Activated naive CD4-positive, alpha-beta T cell treated with anti-CD3 and anti-CD28 coated beads, Interleukin-2, amount 10 ng/mL, durations not matched to agents 7 days and 5 days (primary cell): ENCODE data around the gene RCN1.

ENCODE experiments used
- CTCF ChIA-PET: fragments of 350-600 bp; sonication (Branson Sonifier 250); formaldehyde crosslinking; loops from one replicate; lab custom pipeline; 2021; ENCODE audit warnings: antibody characterized with exemption; lab: Charles Lee
- DNase-seq: peaks from one replicate; pipeline ENCODE4 v3.0.0-alpha.2; 2020
- H3K27ac Mint-ChIP-seq: one replicate; pipeline ENCODE4 v1.8.0; 2021; ENCODE audit warnings: mild to moderate bottlenecking, moderate library complexity, mixed read lengths
- H3K27me3 Mint-ChIP-seq: one replicate; pipeline ENCODE4 v1.8.0; 2021; ENCODE audit warnings: mild to moderate bottlenecking, mixed read lengths
- H3K36me3 Mint-ChIP-seq: one replicate; pipeline ENCODE4 v1.8.0; 2021; ENCODE audit warnings: mixed read lengths
- H3K4me1 Mint-ChIP-seq: one replicate; pipeline ENCODE4 v1.8.0; 2021; ENCODE audit warnings: mixed read lengths
- H3K4me3 Mint-ChIP-seq: one replicate; pipeline ENCODE4 v1.8.0; 2021; ENCODE audit warnings: mild to moderate bottlenecking, moderate library complexity, mixed read lengths
- H3K9me3 Mint-ChIP-seq: one replicate; pipeline ENCODE4 v1.8.0; 2021; ENCODE audit warnings: mixed read lengths

Gene RCN1

DNA sequence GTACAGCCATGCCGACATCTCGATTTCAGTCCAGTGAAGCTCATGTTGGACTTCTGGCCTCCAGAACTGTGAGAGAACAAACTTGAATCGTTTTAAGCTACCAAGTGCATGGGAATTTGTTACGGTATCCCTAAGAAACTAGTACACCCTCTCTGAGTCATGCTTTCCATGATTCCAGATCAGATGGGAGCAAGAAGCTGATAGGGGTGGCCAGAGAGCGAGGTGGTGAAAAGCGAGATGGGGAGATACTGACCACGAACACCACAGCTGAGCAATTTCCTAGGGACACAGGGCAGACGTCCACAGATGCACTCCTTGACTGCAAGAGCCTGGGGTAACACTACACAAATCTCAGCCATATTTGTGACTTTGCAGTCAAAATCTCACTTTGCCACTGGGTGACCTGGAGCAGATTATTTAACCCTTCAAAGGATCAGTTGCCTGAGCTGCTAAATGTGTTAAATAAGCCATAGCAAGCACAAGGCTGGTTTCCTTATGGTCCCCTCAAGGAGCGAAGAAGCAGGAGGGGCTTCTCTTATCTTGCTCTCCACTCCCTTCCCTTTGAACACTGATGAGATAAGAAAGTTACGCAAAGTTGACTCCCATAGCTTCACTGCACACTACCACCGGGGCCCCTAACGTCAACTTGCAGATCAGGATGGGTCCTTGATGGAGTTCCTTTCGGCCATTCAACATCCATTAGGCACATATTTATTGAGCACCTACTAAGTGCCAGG, 22.6 kb upstream of the RCN1 start:
- Mint-ChIP-seq H3K4me1 (no peaks in the 10 kb centered on the region), H3K4me3 (no peak overlapping the region), H3K27ac (no peak overlapping the region), H3K27me3 (peaks cover 56% of the 10 kb centered on the region), H3K9me3 (no peaks in the 10 kb centered on the region), H3K36me3 (no peaks in the 10 kb centered on the region)
- CTCF ChIA-PET, result no interaction called here
- DNase-seq, result no peak

DNA sequence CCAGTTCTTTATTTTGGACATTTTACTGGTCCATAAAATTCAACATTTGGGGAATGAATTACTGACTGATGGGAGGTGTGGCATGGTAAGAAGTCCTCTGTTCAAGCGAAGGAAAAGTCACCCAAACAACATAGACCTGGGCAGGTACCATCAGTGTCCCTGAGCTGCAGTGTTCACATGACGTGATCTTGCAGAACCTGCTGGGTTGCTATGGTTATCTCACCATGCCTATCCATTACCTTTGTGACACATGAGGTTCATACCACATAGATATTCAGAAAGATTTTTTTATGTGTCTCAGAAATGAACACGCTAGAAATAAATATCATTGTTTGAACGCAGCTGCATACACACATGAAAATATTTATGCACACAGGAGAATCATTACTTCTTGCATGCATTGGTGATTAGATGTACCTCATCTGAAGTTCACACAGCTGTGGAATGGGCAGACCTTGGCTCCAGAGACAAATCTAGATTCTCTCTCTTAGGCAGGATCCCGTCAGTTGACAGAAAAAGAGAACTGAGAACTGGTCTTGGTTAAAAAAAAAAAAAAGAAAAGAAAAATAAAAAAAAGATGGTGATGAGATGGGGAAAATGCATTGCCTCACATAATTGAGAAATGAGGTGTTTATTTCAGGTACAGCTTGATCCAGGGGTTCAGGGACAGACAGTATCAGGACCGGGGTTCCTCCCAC, 21.4 kb upstream of the RCN1 start:
- Mint-ChIP-seq H3K9me3 (no peaks in the 10 kb centered on the region), H3K36me3 (no peaks in the 10 kb centered on the region), H3K4me3 (no peak overlapping the region), H3K4me1 (no peaks in the 10 kb centered on the region), H3K27me3 (peaks cover 59% of the 10 kb centered on the region), H3K27ac (no peak overlapping the region)
- CTCF ChIA-PET, result no interaction called here
- no peak for DNase-seq

DNA sequence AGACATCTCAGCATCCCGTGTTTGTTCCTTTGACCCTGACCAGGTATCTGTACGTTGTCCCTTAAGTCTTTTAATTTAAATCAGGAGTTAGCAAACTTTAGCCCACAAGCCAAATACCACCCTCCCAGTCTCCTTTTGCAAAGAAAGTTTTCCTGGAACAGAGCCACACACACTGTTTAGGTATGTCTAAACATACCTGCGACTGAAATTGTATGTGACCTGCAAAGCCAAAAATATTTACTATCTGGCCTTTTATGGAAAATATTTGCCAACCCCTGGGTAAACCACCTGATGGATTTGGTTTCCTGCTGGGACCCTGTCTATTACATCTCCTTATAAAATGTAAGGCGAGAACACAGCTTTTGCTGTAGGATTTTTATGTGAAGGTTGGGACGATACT, 20.2 kb upstream of the RCN1 start:
- no peaks in the 10 kb centered on the region for H3K4me1 Mint-ChIP-seq
- H3K27ac Mint-ChIP-seq, result no peak overlapping the region
- no peak for DNase-seq
- CTCF ChIA-PET, result no interaction called here
- H3K36me3 Mint-ChIP-seq, result no peaks in the 10 kb centered on the region
- no peak overlapping the region for H3K4me3 Mint-ChIP-seq
- H3K27me3 Mint-ChIP-seq, result peaks cover 50% of the 10 kb centered on the region
- H3K9me3 Mint-ChIP-seq, result no peaks in the 10 kb centered on the region

DNA sequence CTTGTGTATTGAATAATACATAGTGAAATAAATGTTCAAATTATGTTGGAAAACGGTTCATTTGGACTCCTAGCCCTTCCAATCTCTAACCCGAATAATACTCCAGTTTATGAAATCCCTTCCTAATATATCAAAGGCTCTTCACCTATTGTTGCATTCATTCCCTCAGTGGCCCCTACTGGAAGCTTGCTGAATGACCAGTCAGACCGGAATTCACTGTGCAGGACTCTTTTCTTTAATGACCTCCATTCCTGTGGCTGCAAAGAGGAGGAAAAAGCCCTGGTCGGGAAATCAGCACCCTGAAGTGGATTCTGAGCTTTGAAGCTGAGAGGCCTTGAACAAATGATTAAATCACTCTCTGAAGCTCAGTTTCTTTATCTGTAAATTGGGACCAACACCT, 19.1 kb upstream of the RCN1 start:
- Mint-ChIP-seq H3K27ac (no peak overlapping the region), H3K4me1 (no peaks in the 10 kb centered on the region), H3K27me3 (peaks cover 53% of the 10 kb centered on the region), H3K4me3 (no peak overlapping the region), H3K9me3 (no peaks in the 10 kb centered on the region), H3K36me3 (no peaks in the 10 kb centered on the region)
- DNase-seq, result no peak
- CTCF ChIA-PET, result no interaction called here

DNA sequence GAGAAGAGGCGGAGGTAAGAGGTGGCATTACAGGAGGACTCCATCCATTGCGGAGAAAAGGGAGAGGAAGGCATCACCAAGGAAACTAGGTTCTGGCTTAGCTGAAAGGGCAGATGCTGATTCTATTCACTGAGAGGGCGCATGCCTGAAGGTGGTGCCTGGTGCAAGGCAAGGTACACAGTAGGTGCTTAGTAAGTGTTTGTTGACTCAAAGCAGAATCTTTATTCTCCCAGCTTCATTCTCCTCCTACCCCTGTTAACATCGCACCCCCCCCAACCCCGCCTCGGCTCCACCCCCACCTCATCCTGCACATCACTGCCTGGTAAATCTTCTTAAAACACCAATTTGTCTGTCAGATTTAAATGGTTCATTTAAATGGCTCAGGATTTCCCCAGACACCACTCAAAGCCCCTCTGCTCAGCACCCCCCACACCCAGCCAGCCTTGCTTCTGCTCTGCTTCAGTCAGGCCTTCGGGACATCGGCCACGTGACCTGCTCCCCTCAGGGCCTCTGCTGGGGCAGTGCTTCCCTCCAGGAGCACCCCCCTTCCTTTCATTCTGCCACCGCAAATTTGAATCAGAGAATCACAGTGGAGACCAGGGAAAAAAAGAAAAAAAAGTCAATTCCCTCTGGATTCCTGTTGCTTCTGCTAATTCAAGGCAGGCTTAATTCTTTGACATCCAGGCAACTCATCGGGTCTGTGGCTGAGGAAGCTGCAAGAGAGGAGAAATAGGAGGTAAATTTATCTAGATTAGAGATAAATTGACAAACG, 17.8 kb upstream of the RCN1 start:
- CTCF ChIA-PET, result no interaction called here
- H3K4me1 Mint-ChIP-seq, result no peaks in the 10 kb centered on the region
- H3K27me3 Mint-ChIP-seq, result peaks cover 53% of the 10 kb centered on the region

DNA sequence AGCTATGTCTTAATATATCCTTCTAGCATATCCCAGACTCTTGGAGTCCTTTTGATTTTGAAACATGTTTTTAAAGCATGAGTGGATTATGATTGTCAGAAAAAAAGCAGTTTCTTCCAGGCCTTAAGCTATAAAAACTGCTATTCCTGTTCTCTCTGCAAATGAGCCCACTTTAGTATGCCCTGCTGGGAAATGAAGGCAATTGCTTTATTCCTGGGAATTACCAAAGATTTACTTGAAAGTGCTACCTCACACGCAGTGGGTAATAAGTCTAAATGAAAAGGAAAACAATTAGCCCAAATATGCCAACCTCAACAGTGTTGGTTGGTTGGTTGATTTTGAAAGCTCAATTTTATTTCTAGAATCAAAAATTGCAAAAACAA, 17.2 kb upstream of the RCN1 start:
- H3K4me3 Mint-ChIP-seq, result no peak overlapping the region
- no peaks in the 10 kb centered on the region for H3K36me3 Mint-ChIP-seq
- no peaks in the 10 kb centered on the region for H3K4me1 Mint-ChIP-seq
- no peak for DNase-seq
- H3K27me3 Mint-ChIP-seq, result peaks cover 47% of the 10 kb centered on the region
- H3K9me3 Mint-ChIP-seq, result no peaks in the 10 kb centered on the region
- CTCF ChIA-PET, result no interaction called here
- no peak overlapping the region for H3K27ac Mint-ChIP-seq

More for the DNA sequence above, 17.8 kb upstream of the RCN1 start:
- Mint-ChIP-seq H3K4me3 (no peak overlapping the region), H3K27ac (no peak overlapping the region), H3K9me3 (no peaks in the 10 kb centered on the region), H3K36me3 (no peaks in the 10 kb centered on the region)
- no peak for DNase-seq

DNA sequence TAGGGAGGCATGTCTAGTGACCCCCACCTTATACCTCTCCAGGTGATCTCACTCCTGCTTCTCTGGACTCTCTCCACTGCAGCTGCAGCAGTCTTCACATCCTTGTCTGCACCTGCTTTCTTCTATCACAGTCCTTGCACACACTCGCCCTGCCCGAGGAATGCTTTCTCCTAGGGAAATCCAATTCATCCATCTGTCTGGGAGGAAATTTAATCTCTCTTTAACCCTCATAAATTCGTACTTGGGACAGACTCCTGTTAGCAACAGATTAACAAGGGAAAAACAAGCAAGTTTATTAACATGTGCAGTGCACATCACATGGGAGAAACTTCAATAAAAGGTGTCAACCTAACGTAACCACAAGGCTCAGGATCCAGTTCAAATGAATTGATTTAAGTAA, 11.3 kb upstream of the RCN1 start:
- no peaks in the 10 kb centered on the region for H3K9me3 Mint-ChIP-seq
- DNase-seq, result no peak
- H3K27me3 Mint-ChIP-seq, result peaks cover 32% of the 10 kb centered on the region
- CTCF ChIA-PET, result no interaction called here
- H3K36me3 Mint-ChIP-seq, result no peaks in the 10 kb centered on the region
- no peaks in the 10 kb centered on the region for H3K4me1 Mint-ChIP-seq
- no peak overlapping the region for H3K4me3 Mint-ChIP-seq
- no peak overlapping the region for H3K27ac Mint-ChIP-seq

DNA sequence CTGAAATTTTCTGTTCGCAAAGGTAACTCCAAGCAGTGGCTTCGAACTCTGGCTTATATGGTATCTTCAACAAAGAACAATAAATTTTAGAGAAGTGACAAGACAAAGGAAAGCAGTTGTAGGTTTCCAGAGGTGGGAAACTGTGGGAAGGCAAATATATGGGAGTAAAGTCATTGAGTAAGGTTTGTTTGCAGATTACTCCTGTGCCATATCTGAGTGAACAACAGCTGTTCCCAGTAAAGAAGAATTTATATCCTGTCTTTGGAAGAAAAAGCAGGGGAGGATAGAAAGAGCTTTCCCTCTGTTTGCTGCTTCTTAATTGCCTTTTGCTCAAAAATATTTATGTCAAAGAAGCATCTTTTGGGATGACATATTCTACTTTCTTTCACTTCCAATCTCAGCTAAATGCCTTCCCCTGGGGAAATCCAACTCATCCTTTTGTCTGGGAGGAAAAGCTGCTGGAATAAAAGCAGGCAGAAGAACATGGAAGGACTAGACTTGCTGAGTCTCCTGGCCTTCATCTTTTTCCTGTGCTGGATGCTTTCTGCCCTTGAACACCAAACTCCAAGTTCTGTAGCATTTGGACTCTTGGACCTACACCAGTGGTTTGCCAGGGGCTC, 10.4 kb upstream of the RCN1 start:
- Mint-ChIP-seq H3K27ac (no peak overlapping the region), H3K4me3 (no peak overlapping the region), H3K9me3 (no peaks in the 10 kb centered on the region), H3K27me3 (peaks cover 38% of the 10 kb centered on the region), H3K36me3 (no peaks in the 10 kb centered on the region), H3K4me1 (no peaks in the 10 kb centered on the region)
- no peak for DNase-seq
- CTCF ChIA-PET, result no interaction called here

DNA sequence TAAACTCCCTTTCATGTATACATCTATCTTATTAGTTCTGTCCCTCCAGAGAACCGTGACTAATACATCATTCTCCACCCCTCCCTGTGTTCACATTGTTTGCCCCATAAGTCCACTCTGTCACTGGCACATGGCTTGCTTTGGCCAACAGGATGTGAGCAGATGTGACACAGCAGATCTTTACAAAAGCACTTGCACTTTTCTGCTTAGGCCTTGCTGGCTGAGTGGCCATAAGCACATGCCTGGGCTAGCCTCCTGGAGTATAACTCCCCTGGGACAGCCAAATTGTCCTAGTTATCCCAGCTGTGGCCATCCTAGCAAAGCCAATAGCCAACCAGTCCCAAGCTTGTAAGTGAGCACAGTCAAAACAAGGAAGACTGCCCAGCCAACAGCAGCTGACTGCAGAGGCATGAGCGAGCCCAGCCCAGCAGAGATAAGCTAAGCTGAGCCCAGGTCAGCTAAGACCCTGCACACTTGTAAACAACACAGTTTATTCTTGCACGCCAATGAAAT, 9.7 kb upstream of the RCN1 start:
- no peaks in the 10 kb centered on the region for H3K9me3 Mint-ChIP-seq
- no peak overlapping the region for H3K4me3 Mint-ChIP-seq
- H3K4me1 Mint-ChIP-seq, result no peaks in the 10 kb centered on the region
- H3K27me3 Mint-ChIP-seq, result peaks cover 38% of the 10 kb centered on the region
- DNase-seq, result no peak
- H3K36me3 Mint-ChIP-seq, result no peaks in the 10 kb centered on the region
- CTCF ChIA-PET, result no interaction called here
- no peak overlapping the region for H3K27ac Mint-ChIP-seq

DNA sequence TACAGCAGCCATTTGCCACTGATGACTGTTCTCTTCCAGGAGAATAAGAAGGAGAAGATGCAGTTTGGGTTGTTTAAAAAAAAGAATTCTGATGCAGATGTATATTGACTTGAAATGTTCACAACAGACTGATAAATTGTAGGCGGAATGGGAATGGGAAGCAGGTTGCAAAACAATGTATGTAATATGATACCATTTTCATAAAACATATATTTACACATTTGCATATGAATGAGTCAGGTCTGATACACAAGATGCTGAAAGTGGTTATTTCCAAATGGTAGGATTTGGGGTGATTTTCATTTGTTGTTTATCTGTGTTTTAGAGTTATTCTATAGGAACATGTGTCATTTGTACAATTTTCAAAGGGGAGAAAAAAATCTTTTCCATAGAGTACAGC, 9.0 kb upstream of the RCN1 start:
- Mint-ChIP-seq H3K4me3 (no peak overlapping the region), H3K4me1 (no peaks in the 10 kb centered on the region), H3K27me3 (peaks cover 39% of the 10 kb centered on the region), H3K27ac (no peak overlapping the region), H3K36me3 (no peaks in the 10 kb centered on the region), H3K9me3 (no peaks in the 10 kb centered on the region)
- DNase-seq, result no peak
- CTCF ChIA-PET, result no interaction called here

DNA sequence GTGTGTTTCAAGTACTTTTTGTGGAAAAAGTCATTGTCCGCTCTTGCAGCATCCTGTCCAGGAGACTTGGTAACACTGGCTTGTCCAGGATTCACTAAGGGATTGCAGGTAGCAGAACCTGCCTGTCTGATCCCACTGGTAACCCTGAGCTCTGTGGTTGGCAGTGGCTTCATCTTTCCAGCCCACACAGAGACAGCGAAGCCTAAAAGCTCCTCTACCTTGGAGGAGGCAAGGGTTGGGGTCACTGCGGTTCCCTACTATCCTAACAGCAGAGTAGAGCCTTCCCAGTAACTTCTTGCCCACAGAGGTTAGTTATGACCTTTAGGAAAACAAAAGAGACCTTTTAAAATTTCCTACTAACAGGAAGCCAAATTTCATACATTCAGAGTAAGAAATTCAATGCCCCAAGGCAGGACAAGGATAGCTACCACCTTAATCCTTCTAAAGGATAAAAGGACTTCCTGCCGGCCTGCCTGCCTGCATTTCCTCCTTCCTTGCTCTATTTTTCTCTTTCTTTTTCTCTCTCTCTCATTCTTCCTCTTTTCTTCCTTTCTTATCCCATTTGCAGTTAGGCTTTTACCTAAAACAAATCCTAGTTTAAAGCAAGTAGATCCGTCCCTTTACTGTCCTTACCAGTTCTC, 8.4 kb upstream of the RCN1 start:
- no peak overlapping the region for H3K4me3 Mint-ChIP-seq
- CTCF ChIA-PET, result no interaction called here
- DNase-seq, result no peak
- no peak overlapping the region for H3K27ac Mint-ChIP-seq
- peaks cover 35% of the 10 kb centered on the region for H3K27me3 Mint-ChIP-seq
- no peaks in the 10 kb centered on the region for H3K36me3 Mint-ChIP-seq
- H3K4me1 Mint-ChIP-seq, result no peaks in the 10 kb centered on the region
- no peaks in the 10 kb centered on the region for H3K9me3 Mint-ChIP-seq

DNA sequence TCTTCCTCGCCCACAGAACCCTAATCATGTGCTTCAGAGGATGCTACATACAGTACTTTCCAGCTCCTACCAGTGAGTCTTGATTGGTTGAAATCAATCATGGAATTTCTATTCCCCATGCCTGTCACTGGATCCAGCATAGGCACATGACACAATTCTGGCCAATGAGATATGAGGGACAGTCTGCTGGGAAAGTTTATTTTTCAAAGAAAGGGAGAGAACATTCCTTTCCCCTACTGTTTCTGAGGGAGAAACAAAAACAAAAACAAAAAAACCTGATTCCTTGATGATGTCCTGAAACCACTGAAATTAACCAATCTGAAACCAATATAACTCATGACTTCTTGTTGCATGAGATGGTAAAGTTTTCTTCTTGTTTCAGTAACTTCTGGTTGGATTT, 3.3 kb upstream of the RCN1 start:
- no peak overlapping the region for H3K27ac Mint-ChIP-seq
- CTCF ChIA-PET, result interaction anchor here (1.4 kb wide), 1 partner anchor 88 kb away, joined by 3 read pairs; no protein-coding TSS in a partner anchor
- no peak for DNase-seq
- no peak overlapping the region for H3K4me3 Mint-ChIP-seq
- peaks cover 54% of the 10 kb centered on the region for H3K27me3 Mint-ChIP-seq
- H3K36me3 Mint-ChIP-seq, result no peaks in the 10 kb centered on the region
- peaks cover 14% of the 10 kb centered on the region for H3K4me1 Mint-ChIP-seq
- H3K9me3 Mint-ChIP-seq, result no peaks in the 10 kb centered on the region

DNA sequence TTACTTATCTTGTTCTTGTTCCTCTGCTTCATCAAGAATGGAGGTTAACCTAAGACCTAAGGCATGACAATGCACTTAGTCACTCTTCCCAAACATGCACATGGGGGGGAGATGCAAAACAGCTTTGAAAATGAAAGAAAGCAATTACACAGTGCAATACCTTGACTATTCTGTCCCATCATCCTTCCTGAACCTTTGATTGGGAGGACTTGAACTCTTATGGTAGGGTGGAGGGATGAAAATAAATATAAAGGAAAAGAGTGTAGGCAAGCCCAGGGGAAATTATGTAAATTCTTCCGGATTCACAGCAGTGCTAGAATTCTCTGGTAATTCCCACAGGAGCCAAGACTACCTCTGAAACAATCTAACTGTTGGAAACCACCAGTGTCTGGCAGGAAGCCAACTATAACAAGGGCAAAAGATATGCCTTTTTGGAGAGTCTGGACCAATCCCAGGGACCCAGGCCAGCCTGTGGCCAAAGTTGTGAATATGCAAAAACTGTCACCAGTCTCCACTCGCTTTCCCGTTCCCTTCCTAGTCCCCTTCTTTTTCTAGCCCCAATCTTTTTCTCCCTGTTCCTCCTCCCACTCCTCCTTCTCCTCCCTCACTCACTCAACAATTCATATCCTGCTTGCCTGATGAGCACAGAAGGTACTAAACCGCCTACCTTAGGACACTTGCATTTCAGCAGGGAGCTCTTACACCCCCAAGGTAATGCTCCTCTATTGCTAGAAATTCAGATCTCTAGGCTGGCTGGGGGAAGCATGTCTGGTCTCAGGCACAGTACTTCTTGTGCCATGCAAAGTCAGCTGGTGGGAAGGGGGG, 2.5 kb upstream of the RCN1 start:
- peaks cover 22% of the 10 kb centered on the region for H3K4me1 Mint-ChIP-seq
- H3K9me3 Mint-ChIP-seq, result no peaks in the 10 kb centered on the region
- peaks cover 2% of the 10 kb centered on the region for H3K36me3 Mint-ChIP-seq
- no peak for DNase-seq
- H3K27ac Mint-ChIP-seq, result no peak overlapping the region
- CTCF ChIA-PET, result interaction anchor here (1.4 kb wide), 1 partner anchor 88 kb away, joined by 3 read pairs; no protein-coding TSS in a partner anchor
- peaks cover 49% of the 10 kb centered on the region for H3K27me3 Mint-ChIP-seq
- no peak overlapping the region for H3K4me3 Mint-ChIP-seq
